ENCODE results near the gene AANAT. TPM values are rescaled to one million over a fixed set of nuclear protein-coding genes. Genes with fewer than 3 reads are reported as not detected.

AANAT gene
- total and polyA plus RNA-seq, 4 experiments from 2014 or later = not detected

Other genes starting within 250 kb of the AANAT start
- 10 to 100 TPM; 19.5 to 22.5 TPM for gene RNF157, start 227.1 kb upstream of the AANAT start, total RNA-seq
- 10 to 100 TPM in 1 of 2 donors, 1 to 10 TPM in 1; 4.0 to 20.5 TPM for gene RNF157, start 227.1 kb upstream of the AANAT start, polyA plus RNA-seq
- 100 to 1,000 TPM; 101 to 103 TPM for gene UBALD2, start 202.3 kb upstream of the AANAT start, total RNA-seq
- 10 to 100 TPM in 1 of 2 donors, 1 to 10 TPM in 1; 6.2 to 11.1 TPM for gene UBALD2, start 202.3 kb upstream of the AANAT start, polyA plus RNA-seq
- 1 to 10 TPM; 5.3 to 5.5 TPM for gene QRICH2, start 159.3 kb upstream of the AANAT start, total RNA-seq
- under 1 TPM; 0.21 to 0.52 TPM for gene QRICH2, start 159.3 kb upstream of the AANAT start, polyA plus RNA-seq
- gene PRPSAP1, start 113.7 kb upstream of the AANAT start, total RNA-seq = 10 to 100 TPM; 63.4 to 65.8 TPM
- 10 to 100 TPM; 55.2 to 99.1 TPM for gene PRPSAP1, start 113.7 kb upstream of the AANAT start, polyA plus RNA-seq
- gene SPHK1, start 83.0 kb upstream of the AANAT start, total RNA-seq = under 1 TPM; 0.67 to 0.70 TPM
- gene SPHK1, start 83.0 kb upstream of the AANAT start, polyA plus RNA-seq = under 1 TPM in 1 of 2 donors, not detected in 1; 0.29 TPM
- 10 to 100 TPM; 42.5 to 43.7 TPM for gene UBE2O, start 14.5 kb upstream of the AANAT start, total RNA-seq
- 10 to 100 TPM in 1 of 2 donors, 1 to 10 TPM in 1; 4.5 to 14.6 TPM for gene UBE2O, start 14.5 kb upstream of the AANAT start, polyA plus RNA-seq
- 10 to 100 TPM; 50.0 to 62.2 TPM for gene RHBDF2, start 33.8 kb downstream of the AANAT start, total RNA-seq
- gene RHBDF2, start 33.8 kb downstream of the AANAT start, polyA plus RNA-seq = 10 to 100 TPM in 1 of 2 donors, 1 to 10 TPM in 1; 5.4 to 15.2 TPM
- not detected for gene CYGB, start 70.1 kb downstream of the AANAT start, total RNA-seq
- gene CYGB, start 70.1 kb downstream of the AANAT start, polyA plus RNA-seq = not detected
- gene PRCD, start 72.4 kb downstream of the AANAT start, total RNA-seq = not detected
- gene PRCD, start 72.4 kb downstream of the AANAT start, polyA plus RNA-seq = not detected
- 1 to 10 TPM; 3.3 to 3.6 TPM for gene ST6GALNAC2, start 118.3 kb downstream of the AANAT start, total RNA-seq
- gene ST6GALNAC2, start 118.3 kb downstream of the AANAT start, polyA plus RNA-seq = 1 to 10 TPM in 1 of 2 donors, under 1 TPM in 1; 0.95 to 2.4 TPM
- gene ST6GALNAC1, start 176.2 kb downstream of the AANAT start, total RNA-seq = 10 to 100 TPM; 12.7 to 14.6 TPM
- gene ST6GALNAC1, start 176.2 kb downstream of the AANAT start, polyA plus RNA-seq = 10 to 100 TPM; 14.3 to 45.8 TPM
- gene MXRA7, start 243.4 kb downstream of the AANAT start, total RNA-seq = 1 to 10 TPM; 6.3 to 9.2 TPM
- gene MXRA7, start 243.4 kb downstream of the AANAT start, polyA plus RNA-seq = 10 to 100 TPM in 1 of 2 donors, 1 to 10 TPM in 1; 5.3 to 15.0 TPM